Duodenal mucosa (tissue), 2 donors: ENCODE measurements around the gene COMTD1.
"Not testable (repeated sequence)": the region's sequence is repeated elsewhere in the genome, so short reads cannot be mapped to it uniquely, and the experiment has no call there.

Experiments used
- H3K27ac ChIP-seq: one replicate; pipeline ENCODE4 v1.7.0; 2013; ENCODE audit warnings: low read depth, low read length
- H3K27me3 ChIP-seq, 2 donors: one replicate each; pipeline ENCODE4 v1.7.0; 2013; ENCODE audit warnings: low read length in 2 of 2, control low read depth in 1 of 2; ENCODE audit not compliant: insufficient read depth in 2 of 2, control insufficient read depth in 1 of 2
- H3K36me3 ChIP-seq, 2 donors: one replicate each; pipeline ENCODE4 v1.7.0; 2013; ENCODE audit warnings: low read length in 2 of 2, control low read depth in 1 of 2; ENCODE audit not compliant: insufficient read depth in 2 of 2, control insufficient read depth in 1 of 2
- H3K4me1 ChIP-seq, 2 donors: one replicate each; pipeline ENCODE4 v1.7.0; 2013; ENCODE audit warnings: low read length in 2 of 2, control low read depth in 1 of 2; ENCODE audit not compliant: insufficient read depth in 2 of 2, control insufficient read depth in 1 of 2
- H3K4me3 ChIP-seq, 2 donors: one replicate each; pipeline ENCODE4 v1.7.0; 2013; ENCODE audit warnings: low read length in 2 of 2, low read depth in 1 of 2
- H3K9ac ChIP-seq, 2 donors: one replicate each; pipeline ENCODE4 v1.7.0; 2013; ENCODE audit warnings: low read length in 2 of 2, low read depth in 1 of 2
- H3K9me3 ChIP-seq, 2 donors: one replicate each; pipeline ENCODE4 v1.7.0; 2013; ENCODE audit warnings: low read length in 2 of 2, control low read depth in 1 of 2; ENCODE audit not compliant: control insufficient read depth in 1 of 2

The COMTD1 gene

DNA sequence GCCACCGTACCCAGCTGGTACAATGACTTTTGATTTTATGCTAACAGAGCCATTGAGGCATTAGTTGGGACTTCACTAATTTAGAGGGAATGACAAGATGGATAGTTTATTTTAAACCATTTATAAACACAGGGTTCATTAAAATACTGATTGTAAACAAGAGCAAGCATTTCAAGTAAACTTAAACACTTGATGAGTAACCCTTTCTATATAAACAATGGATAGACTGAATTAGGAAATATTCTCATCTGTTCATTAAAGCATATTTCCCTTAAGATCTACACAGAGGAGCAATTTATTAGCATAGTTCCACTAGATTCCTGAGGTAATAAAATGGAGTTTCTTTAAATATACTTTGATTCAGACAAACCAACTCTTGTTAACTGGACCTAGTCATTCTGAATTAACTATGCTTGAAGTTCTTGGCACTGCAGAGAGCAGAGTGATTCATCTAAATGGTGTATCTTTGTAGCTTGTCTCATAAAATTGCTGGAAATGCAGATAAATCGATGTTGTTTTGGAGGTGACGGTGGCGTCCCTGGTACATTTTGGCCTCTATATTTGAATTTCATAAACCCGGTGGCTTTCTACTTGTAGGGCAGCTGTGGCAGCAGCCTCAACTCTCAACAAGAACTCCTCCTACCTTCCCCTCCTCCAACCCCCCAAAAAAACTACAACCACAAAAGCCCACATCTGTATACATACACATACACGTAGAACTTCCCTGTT, 40.6 kb downstream of the COMTD1 start:
- Histone ChIP-seq H3K36me3 (no peaks in the 10 kb centered on the region), H3K27me3 (no peaks in the 10 kb centered on the region), H3K27ac (no peak overlapping the region), H3K9ac (no peak overlapping the region), H3K4me3 (no peak overlapping the region), H3K9me3 (no peaks in the 10 kb centered on the region), H3K4me1 (peaks cover 4 to 7% of the 10 kb centered on the region in 2 donors)

DNA sequence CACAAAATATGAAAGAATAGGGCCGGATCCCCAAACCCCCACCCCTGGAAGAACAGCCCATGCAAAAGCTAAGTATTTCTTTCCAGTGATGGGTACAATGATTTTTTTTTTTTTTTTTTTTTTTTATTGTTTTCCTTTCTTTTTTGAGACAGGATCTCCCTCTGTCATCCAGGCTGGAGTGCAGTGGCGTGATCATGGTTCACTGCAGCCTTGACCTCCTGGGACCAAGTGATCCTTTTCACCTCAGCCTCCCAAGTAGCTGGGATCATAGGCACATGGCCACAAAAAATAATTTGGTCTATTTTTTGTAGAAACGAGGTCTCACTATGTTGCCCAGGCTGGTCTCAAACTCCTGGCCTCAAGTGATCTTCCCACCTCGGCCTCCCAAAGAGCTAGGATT, 41.1 kb downstream of the COMTD1 start:
- not testable (repeated sequence) for H3K27ac ChIP-seq, H3K36me3 ChIP-seq, H3K4me1 ChIP-seq, H3K9ac ChIP-seq, H3K27me3 ChIP-seq, H3K4me3 ChIP-seq, H3K9me3 ChIP-seq

DNA sequence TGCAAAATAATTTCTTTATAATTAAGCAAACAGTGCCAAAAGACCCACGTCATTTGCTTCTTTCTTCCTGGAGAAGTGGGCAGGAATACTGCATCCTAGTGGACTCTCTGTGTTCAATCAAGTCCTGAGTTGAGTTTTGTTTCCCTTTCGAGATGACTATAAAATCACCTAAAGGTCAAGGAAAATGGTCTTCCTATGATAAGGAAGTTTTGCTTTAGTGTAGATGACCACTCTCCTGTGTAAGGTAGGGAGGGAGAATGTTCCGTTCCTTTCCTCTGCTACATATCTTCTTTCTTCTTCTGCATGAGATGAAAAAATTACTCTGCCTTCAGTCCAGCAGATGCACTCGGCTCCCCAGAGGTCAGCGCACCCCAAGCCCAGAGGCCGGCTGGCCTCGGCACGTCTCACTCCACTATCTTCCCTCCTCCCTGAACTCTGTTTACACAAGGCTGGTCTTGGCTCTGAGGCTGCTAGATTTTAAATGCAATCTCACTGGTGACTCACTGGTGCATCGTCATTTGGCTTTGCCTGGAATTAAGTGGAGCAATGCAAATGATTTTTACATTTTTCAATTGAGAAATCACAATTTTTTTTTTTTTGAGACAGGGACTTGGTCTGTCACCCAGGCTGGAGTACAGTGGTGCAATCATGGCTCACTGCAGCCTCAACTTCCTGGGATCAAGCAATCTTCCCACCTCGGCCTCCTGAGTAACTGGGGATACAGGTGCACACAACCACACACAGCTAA, 43.8 kb downstream of the COMTD1 start:
- Histone ChIP-seq H3K4me3 (no peak overlapping the region), H3K27me3 (no peaks in the 10 kb centered on the region), H3K9ac (no peak overlapping the region), H3K27ac (no peak overlapping the region), H3K9me3 (no peaks in the 10 kb centered on the region), H3K36me3 (no peaks in the 10 kb centered on the region), H3K4me1 (peaks cover 7% of the 10 kb centered on the region in 2 donors)

DNA sequence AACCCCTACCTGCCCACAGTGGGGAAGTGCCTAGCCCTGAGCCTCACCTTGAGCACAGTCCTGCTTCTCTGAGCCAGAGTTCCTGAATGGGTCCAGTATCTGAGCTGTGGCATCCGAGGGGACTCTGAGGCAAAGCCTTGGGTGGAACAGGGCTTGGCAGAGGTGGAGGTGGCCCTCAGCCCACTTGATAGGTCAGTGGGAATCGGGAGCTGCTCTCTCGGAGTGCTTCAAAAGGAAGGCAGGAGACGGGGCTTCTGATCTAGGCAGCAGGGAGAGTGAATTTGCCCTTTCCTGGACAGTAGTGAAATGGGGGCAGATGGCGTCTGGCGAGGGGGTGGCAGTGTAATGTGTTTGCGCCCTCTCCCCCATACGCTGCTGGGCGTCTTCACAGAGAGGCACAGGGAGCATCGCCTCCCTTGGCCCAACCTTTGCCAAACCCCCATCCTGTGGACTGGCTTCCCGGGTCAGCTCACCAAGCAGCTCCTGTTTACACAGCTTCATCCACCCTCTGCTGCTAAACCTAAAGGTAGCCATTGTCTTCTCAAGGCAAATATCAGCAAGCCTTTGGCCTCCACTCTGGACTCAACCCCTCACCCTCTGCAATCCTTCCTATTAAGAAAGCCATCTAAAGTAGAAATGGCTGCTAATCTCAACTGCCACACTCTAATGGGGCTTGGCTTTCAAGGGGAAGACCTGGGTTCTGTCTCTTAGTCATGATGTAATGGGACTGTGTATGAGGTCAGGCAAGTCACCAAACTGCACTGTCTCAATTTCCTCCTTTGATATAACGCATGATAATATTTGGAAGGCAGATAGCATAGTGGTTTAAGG, 46.3 kb downstream of the COMTD1 start:
- H3K9me3 ChIP-seq: no peaks in the 10 kb centered on the region
- no peaks in the 10 kb centered on the region for H3K27me3 ChIP-seq
- no peaks in the 10 kb centered on the region for H3K36me3 ChIP-seq
- H3K4me3 ChIP-seq: no peak overlapping the region
- peaks cover 7% of the 10 kb centered on the region in 2 donors for H3K4me1 ChIP-seq
- H3K9ac ChIP-seq: no peak overlapping the region
- H3K27ac ChIP-seq: no peak overlapping the region

DNA sequence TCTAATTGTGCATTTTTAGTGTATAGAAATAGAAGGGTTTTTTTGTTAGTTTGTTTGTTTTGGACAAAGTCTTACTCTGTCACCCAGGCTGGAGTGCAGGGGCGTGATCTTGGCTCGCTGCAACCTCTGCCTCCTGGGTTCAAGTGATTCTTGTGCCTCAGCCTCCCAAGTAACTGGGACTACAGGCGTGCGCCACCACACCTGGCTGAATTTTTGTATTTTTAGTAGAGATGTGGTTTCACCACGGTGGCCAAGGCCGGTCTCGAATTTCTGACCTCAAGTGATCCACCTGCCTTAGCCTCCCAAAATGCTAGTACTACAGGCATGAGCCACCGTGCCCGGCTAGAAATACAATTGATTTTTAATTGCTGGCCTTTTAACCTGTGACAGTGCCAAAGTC, 47.2 kb downstream of the COMTD1 start:
- H3K4me3 ChIP-seq, H3K9ac ChIP-seq, H3K9me3 ChIP-seq, H3K4me1 ChIP-seq, H3K36me3 ChIP-seq, H3K27ac ChIP-seq, H3K27me3 ChIP-seq: not testable (repeated sequence)

DNA sequence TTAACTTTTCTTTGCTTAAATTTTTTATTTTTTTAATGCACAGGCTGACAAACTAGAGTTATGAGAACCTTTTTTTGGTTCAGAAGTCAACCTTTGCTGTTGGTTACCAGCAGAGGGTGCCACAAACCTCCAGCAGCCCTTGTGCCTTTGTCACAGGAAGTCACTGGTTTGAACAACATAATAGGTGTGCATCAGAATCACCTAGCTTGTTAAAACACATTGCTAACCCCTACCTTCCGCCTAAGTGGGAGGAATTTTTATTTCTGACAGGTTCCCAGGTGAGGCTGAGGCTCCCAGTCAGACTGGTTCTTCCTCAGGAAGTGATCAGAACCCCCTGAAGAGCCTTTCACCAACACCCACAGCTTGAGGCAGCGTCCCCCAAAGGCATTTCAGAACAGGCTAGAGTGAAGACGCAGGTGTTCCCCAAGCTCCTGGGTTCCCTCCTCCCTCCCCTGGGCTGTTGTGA, 47.8 kb downstream of the COMTD1 start:
- no peak overlapping the region for H3K9ac ChIP-seq
- H3K4me1 ChIP-seq: peaks cover 7% of the 10 kb centered on the region in 2 donors
- no peaks in the 10 kb centered on the region for H3K9me3 ChIP-seq
- H3K27ac ChIP-seq: no peak overlapping the region
- H3K36me3 ChIP-seq: no peaks in the 10 kb centered on the region
- no peak overlapping the region for H3K4me3 ChIP-seq
- H3K27me3 ChIP-seq: no peaks in the 10 kb centered on the region

DNA sequence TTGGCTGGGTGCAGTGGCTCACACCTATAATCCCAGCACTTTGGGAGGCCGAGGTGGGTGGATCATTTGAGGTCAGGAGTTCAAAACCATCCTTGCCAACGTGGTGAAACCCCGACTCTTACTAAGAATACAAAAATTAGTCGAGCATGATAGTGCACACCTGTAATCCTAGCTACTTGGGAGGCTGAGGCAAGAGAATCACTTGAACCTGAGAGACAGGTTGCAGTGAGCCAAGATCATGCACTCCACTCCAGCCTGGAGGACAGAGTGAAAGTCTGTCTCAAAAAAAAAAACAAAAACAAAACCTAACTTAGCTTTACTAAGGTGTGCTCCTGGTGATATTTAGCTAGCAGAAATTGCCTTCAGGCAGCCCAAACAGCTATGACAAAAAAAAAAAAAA, 49.4 kb downstream of the COMTD1 start:
- Histone ChIP-seq H3K9ac (no peak overlapping the region), H3K27me3 (no peaks in the 10 kb centered on the region), H3K4me3 (no peak overlapping the region), H3K36me3 (no peaks in the 10 kb centered on the region), H3K4me1 (peaks cover under 1 to 3% of the 10 kb centered on the region in 2 donors), H3K27ac (no peak overlapping the region), H3K9me3 (no peaks in the 10 kb centered on the region)
